Activated CD4-positive, alpha-beta T cell treated with anti-CD3 and anti-CD28 coated beads, Interleukin-2, amount 50 U/mL, for 48 hours (primary cell): Measurements from ENCODE around the gene BMAL2.

Source experiments
- DNase-seq, 2 experiments: peaks; one replicate each; pipeline ENCODE4 v3.0.0-alpha.2; 2020

The BMAL2 gene

GRCh38 chr12:27324530-27324929 lies 8.1 kb upstream of the BMAL2 start:
- no peak for DNase-seq

GRCh38 chr12:27330846-27331245 lies 1.8 kb upstream of the BMAL2 start:
- DNase-seq = no peak

- peak in 1 of 2 experiments; percentile 8 for DNase-seq
Observed at GRCh38 chr12:27331291-27331926, 1.2 kb upstream of the BMAL2 start.

GRCh38 chr12:27331927-27332324 lies 710 bp upstream of the BMAL2 start:
- peak in 1 of 2 experiments; percentile 11 for DNase-seq

- no peak for DNase-seq
Observed at GRCh38 chr12:27332407-27332713, 276 bp upstream of the BMAL2 start.

GRCh38 chr12:27333403-27334009 lies 870 bp downstream of the BMAL2 start:
- peak; percentile 45 to 61 for DNase-seq

GRCh38 chr12:27334042-27334720 lies 1.5 kb downstream of the BMAL2 start:
- no peak for DNase-seq

- DNase-seq = no peak
Observed at GRCh38 chr12:27334721-27335082, 2.1 kb downstream of the BMAL2 start.

GRCh38 chr12:27335364-27336281 lies 3.0 kb downstream of the BMAL2 start:
- no peak for DNase-seq

- no peak for DNase-seq
Observed at GRCh38 chr12:27336282-27336653, 3.6 kb downstream of the BMAL2 start.

- no peak for DNase-seq
Observed at GRCh38 chr12:27337376-27337775, 4.7 kb downstream of the BMAL2 start.

- no peak for DNase-seq
Observed at GRCh38 chr12:27338473-27338872, 5.8 kb downstream of the BMAL2 start.

- no peak for DNase-seq
Observed at GRCh38 chr12:27340971-27341370, 8.3 kb downstream of the BMAL2 start.

GRCh38 chr12:27342536-27342935 lies 9.9 kb downstream of the BMAL2 start:
- DNase-seq = no peak

- DNase-seq = no peak
Observed at GRCh38 chr12:27343255-27344000, 10.8 kb downstream of the BMAL2 start.

- DNase-seq = no peak
Observed at GRCh38 chr12:27344246-27344645, 11.6 kb downstream of the BMAL2 start.

- DNase-seq = no peak
Observed at GRCh38 chr12:27344760-27345159, 12.1 kb downstream of the BMAL2 start.

GRCh38 chr12:27345376-27345775 lies 12.7 kb downstream of the BMAL2 start:
- DNase-seq = no peak

- DNase-seq = no peak
Observed at GRCh38 chr12:27347779-27348178, 15.1 kb downstream of the BMAL2 start.

- DNase-seq = no peak
Observed at GRCh38 chr12:27351476-27351875, 18.8 kb downstream of the BMAL2 start.

- DNase-seq = no peak
Observed at GRCh38 chr12:27355486-27355885, 22.9 kb downstream of the BMAL2 start.

GRCh38 chr12:27355979-27356378 lies 23.3 kb downstream of the BMAL2 start:
- DNase-seq = no peak
